Endodermal cell (in vitro differentiated cells): ENCODE measurements around the gene DNAAF1. TPM values are rescaled to one million over a fixed set of nuclear protein-coding genes. Genes with fewer than 3 reads are reported as not detected.
A peak's percentile ranks its signal among the peaks of the same experiment; 100 is the strongest.

ENCODE experiments used
- DNase-seq: peaks from one replicate; pipeline ENCODE4 v3.0.0-alpha.2; 2017
- H3K27ac ChIP-seq: 2 replicates; pipeline ENCODE4 v1.5.1; 2013; ENCODE audit warnings: mild to moderate bottlenecking, low read depth, low read length, moderate library complexity
- H3K27me3 ChIP-seq: 2 replicates; pipeline ENCODE4 v1.6.1; 2013; ENCODE audit warnings: mild to moderate bottlenecking, low read length, moderate library complexity; ENCODE audit not compliant: insufficient read depth, control insufficient read depth, poor library complexity, severe bottlenecking
- H3K36me3 ChIP-seq: 2 replicates; pipeline ENCODE4 v1.7.0; 2013; ENCODE audit warnings: mild to moderate bottlenecking, low read length, moderate library complexity; ENCODE audit not compliant: control insufficient read depth, insufficient read depth
- H3K4me1 ChIP-seq: one replicate; pipeline ENCODE4 v1.7.0; 2013; ENCODE audit warnings: low read length; ENCODE audit not compliant: control insufficient read depth, insufficient read depth
- H3K4me3 ChIP-seq: 2 replicates; pipeline ENCODE4 v1.5.1; 2013; ENCODE audit warnings: mild to moderate bottlenecking, low read length, moderate library complexity
- H3K9ac ChIP-seq: 2 replicates; pipeline ENCODE4 v1.6.1; 2013; ENCODE audit warnings: mild to moderate bottlenecking, low read length, moderate library complexity; ENCODE audit not compliant: poor library complexity, severe bottlenecking; ENCODE audit errors: extremely low read depth
- H3K9me3 ChIP-seq: 2 replicates; pipeline ENCODE4 v1.6.1; 2013; ENCODE audit warnings: mild to moderate bottlenecking, low read length, moderate library complexity; ENCODE audit not compliant: control insufficient read depth
- H3K27ac Mint-ChIP-seq: 2 replicates; pipeline ENCODE4 v1.8.0; 2020; ENCODE audit warnings: mixed read lengths
- H3K27me3 Mint-ChIP-seq: 2 replicates; pipeline ENCODE4 v1.8.0; 2021; ENCODE audit warnings: mild to moderate bottlenecking, mixed read lengths; ENCODE audit not compliant: insufficient read depth
- H3K36me3 Mint-ChIP-seq: 2 replicates; pipeline ENCODE4 v1.8.0; 2020; ENCODE audit warnings: low read depth, mixed read lengths
- H3K4me1 Mint-ChIP-seq: 2 replicates; pipeline ENCODE4 v1.8.0; 2020; ENCODE audit warnings: mixed read lengths
- H3K4me3 Mint-ChIP-seq: 2 replicates; pipeline ENCODE4 v1.8.0; 2020; ENCODE audit warnings: mild to moderate bottlenecking, moderate library complexity, mixed read lengths
- H3K9me3 Mint-ChIP-seq: 2 replicates; pipeline ENCODE4 v1.8.0; 2020; ENCODE audit warnings: mild to moderate bottlenecking, mixed read lengths
- WGBS, 2 experiments: methylation state at CpG; one replicate each; pipeline versions ENCODE4 v1.1.5 to v1.1.7; 2013; ENCODE audit warnings: missing lambda C conversion rate in 2 of 2, mixed read lengths in 1 of 2; ENCODE audit not compliant: insufficient coverage in 1 of 2, insufficient read length in 1 of 2; 5-methylcytosine and 5-hydroxymethylcytosine counted together
- total RNA-seq, 2 donors: library from RNA; stranded (reverse); fragmentation: NEBNext Ultra II Directional in 1 of 2; extraction: Animal tissue kit (Norgen Biotek cat#: 25700) in 1 of 2; gene quantifications; 2 replicates in 1 of 2; 3 replicates in 1 of 2; pipeline ENCODE4 v1.2.1, GENCODE V29; 2021
- TF ChIP-seq, protein P1 (sequence below): fragments of 200-600 bp; sonication (generic); conservative IDR thresholded peaks from 2 replicates; pipeline ENCODE4 v1.5.0; 2021; ENCODE audit warnings: antibody characterized with exemption, mild to moderate bottlenecking

Gene DNAAF1
- total RNA-seq, 2 donors from 2014 or later: 0.59 to 0.66 TPM

DNA sequence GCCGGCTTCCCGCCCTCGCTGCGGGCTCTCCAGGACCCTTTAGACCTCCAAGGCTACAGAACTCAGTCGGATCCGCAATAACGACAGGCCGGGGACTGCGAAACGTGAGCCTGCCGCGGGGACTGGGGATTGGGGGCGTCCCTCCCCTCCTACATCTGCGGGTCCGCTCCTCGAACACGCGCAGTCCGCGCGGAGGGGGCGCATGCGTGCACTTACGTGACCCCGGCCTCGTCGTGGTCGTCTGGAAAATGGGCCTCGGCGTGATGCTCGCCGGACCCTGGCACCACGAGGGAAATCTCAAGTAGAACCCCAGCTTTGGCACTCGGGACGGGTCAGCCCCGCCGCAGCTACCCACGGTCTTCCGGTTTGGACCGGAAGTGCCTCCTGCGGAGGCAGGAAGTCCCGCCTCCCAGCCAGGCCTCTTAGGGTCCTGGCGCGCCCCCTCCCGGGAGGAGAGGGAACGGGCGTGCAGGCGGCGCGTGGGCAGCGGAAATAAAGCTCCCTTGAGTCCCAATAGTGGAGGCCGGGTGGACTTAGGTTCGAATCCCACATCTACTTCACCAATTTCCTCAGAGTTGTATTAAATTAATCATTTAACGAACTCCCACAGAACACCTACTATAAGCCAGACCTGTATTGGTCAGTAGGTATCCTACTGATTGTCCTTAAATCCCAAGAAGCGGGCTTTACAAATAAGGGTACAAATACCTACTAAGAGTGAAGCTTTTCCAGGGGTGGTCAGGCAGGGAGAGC is 41.8 kb downstream of the DNAAF1 start, which contains the start of gene TAF1C:
TSS of gene TAF1C (minus strand) at position 373 of the 753 bp plus-strand sequence. CDS start 2,069 bp downstream, outside the sequence.
- Histone ChIP-seq H3K4me3 (peak within 1 kb of the TSS; percentile 95), H3K9me3 (no peaks in the 10 kb centered on the region), H3K9ac (peak within 1 kb of the TSS; percentile 80), H3K36me3 (peaks cover 27% of the 10 kb centered on the region), H3K4me1 (no peaks in the 10 kb centered on the region), H3K27me3 (no peaks in the 10 kb centered on the region), H3K27ac (peak within 1 kb of the TSS; percentile 24)
- DNase-seq: peak; percentile 95
- Mint-ChIP-seq H3K4me1 (peaks cover 8% of the 10 kb centered on the region), H3K9me3 (no peaks in the 10 kb centered on the region), H3K36me3 (peaks cover 25% of the 10 kb centered on the region), H3K27me3 (no peaks in the 10 kb centered on the region), H3K4me3 (peak within 1 kb of the TSS; percentile 94), H3K27ac (peak within 1 kb of the TSS; percentile 92)
- TF ChIP-seq, protein P1, sequence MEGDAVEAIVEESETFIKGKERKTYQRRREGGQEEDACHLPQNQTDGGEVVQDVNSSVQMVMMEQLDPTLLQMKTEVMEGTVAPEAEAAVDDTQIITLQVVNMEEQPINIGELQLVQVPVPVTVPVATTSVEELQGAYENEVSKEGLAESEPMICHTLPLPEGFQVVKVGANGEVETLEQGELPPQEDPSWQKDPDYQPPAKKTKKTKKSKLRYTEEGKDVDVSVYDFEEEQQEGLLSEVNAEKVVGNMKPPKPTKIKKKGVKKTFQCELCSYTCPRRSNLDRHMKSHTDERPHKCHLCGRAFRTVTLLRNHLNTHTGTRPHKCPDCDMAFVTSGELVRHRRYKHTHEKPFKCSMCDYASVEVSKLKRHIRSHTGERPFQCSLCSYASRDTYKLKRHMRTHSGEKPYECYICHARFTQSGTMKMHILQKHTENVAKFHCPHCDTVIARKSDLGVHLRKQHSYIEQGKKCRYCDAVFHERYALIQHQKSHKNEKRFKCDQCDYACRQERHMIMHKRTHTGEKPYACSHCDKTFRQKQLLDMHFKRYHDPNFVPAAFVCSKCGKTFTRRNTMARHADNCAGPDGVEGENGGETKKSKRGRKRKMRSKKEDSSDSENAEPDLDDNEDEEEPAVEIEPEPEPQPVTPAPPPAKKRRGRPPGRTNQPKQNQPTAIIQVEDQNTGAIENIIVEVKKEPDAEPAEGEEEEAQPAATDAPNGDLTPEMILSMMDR: peak; percentile 97
- WGBS, 2 experiments: 3 to 4% methylated on average over 26 to 55 of the region's 55 CpGs

GRCh38 chr16:84190731-84191388 is 45.8 kb downstream of the DNAAF1 start, which contains the start of gene ADAD2:
TSS of gene ADAD2 (plus strand) at chr16:84191157. CDS start at chr16:84191231, 74 bp downstream.
- Mint-ChIP-seq H3K4me1 (peaks cover 5% of the 10 kb centered on the region), H3K36me3 (no peaks in the 10 kb centered on the region), H3K9me3 (no peaks in the 10 kb centered on the region), H3K4me3 (no peak within 1 kb of the TSS), H3K27me3 (peaks cover 4% of the 10 kb centered on the region), H3K27ac (no peak within 1 kb of the TSS)
- DNase-seq: peak; percentile 85
- Histone ChIP-seq H3K36me3 (no peaks in the 10 kb centered on the region), H3K4me1 (no peaks in the 10 kb centered on the region), H3K27me3 (no peaks in the 10 kb centered on the region), H3K9ac (no peak within 1 kb of the TSS), H3K4me3 (no peak within 1 kb of the TSS), H3K9me3 (no peaks in the 10 kb centered on the region), H3K27ac (no peak within 1 kb of the TSS)
- TF ChIP-seq, protein P1: no peak
- WGBS, 2 experiments: 90 to 93% methylated on average over 33 to 47 of the region's 47 CpGs

- DNase-seq: no peak
- WGBS, 2 experiments: 94 to 95% methylated on average over 7 to 16 of the region's 16 CpGs
- Mint-ChIP-seq H3K9me3 (no peaks in the 10 kb centered on the region), H3K36me3 (no peaks in the 10 kb centered on the region), H3K4me3 (no peak overlapping the region), H3K27me3 (peaks cover 4% of the 10 kb centered on the region), H3K27ac (no peak overlapping the region), H3K4me1 (peaks cover 3% of the 10 kb centered on the region)
- Histone ChIP-seq H3K4me1 (no peaks in the 10 kb centered on the region), H3K27me3 (no peaks in the 10 kb centered on the region), H3K9me3 (no peaks in the 10 kb centered on the region), H3K4me3 (no peak overlapping the region), H3K9ac (no peak overlapping the region), H3K27ac (no peak overlapping the region), H3K36me3 (no peaks in the 10 kb centered on the region)
- TF ChIP-seq, protein P1: no peak
Measured at GRCh38 chr16:84191466-84191865, 46.4 kb downstream of the DNAAF1 start.
